ENCODE results near the gene PRKCE.

GRCh38 chr2:46041434-46041833, 390.0 kb downstream of the PRKCE start:
- no peak for TF ChIP-seq EP300 (IDR thresholded peaks at IDR 0.05)
- no peak for TF ChIP-seq POLR2AphosphoS5 (IDR thresholded peaks at IDR 0.05)
- no peak for TF ChIP-seq POLR2A (IDR thresholded peaks at IDR 0.05)
- TF ChIP-seq, protein P1, sequence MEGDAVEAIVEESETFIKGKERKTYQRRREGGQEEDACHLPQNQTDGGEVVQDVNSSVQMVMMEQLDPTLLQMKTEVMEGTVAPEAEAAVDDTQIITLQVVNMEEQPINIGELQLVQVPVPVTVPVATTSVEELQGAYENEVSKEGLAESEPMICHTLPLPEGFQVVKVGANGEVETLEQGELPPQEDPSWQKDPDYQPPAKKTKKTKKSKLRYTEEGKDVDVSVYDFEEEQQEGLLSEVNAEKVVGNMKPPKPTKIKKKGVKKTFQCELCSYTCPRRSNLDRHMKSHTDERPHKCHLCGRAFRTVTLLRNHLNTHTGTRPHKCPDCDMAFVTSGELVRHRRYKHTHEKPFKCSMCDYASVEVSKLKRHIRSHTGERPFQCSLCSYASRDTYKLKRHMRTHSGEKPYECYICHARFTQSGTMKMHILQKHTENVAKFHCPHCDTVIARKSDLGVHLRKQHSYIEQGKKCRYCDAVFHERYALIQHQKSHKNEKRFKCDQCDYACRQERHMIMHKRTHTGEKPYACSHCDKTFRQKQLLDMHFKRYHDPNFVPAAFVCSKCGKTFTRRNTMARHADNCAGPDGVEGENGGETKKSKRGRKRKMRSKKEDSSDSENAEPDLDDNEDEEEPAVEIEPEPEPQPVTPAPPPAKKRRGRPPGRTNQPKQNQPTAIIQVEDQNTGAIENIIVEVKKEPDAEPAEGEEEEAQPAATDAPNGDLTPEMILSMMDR (IDR thresholded peaks at IDR 0.05), result no peak
